ENCODE data around the gene ZNF618.

ZNF618 gene, protein sequence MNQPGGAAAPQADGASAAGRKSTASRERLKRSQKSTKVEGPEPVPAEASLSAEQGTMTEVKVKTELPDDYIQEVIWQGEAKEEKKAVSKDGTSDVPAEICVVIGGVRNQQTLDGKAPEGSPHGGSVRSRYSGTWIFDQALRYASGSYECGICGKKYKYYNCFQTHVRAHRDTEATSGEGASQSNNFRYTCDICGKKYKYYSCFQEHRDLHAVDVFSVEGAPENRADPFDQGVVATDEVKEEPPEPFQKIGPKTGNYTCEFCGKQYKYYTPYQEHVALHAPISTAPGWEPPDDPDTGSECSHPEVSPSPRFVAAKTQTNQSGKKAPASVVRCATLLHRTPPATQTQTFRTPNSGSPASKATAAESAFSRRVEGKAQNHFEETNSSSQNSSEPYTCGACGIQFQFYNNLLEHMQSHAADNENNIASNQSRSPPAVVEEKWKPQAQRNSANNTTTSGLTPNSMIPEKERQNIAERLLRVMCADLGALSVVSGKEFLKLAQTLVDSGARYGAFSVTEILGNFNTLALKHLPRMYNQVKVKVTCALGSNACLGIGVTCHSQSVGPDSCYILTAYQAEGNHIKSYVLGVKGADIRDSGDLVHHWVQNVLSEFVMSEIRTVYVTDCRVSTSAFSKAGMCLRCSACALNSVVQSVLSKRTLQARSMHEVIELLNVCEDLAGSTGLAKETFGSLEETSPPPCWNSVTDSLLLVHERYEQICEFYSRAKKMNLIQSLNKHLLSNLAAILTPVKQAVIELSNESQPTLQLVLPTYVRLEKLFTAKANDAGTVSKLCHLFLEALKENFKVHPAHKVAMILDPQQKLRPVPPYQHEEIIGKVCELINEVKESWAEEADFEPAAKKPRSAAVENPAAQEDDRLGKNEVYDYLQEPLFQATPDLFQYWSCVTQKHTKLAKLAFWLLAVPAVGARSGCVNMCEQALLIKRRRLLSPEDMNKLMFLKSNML

DNA sequence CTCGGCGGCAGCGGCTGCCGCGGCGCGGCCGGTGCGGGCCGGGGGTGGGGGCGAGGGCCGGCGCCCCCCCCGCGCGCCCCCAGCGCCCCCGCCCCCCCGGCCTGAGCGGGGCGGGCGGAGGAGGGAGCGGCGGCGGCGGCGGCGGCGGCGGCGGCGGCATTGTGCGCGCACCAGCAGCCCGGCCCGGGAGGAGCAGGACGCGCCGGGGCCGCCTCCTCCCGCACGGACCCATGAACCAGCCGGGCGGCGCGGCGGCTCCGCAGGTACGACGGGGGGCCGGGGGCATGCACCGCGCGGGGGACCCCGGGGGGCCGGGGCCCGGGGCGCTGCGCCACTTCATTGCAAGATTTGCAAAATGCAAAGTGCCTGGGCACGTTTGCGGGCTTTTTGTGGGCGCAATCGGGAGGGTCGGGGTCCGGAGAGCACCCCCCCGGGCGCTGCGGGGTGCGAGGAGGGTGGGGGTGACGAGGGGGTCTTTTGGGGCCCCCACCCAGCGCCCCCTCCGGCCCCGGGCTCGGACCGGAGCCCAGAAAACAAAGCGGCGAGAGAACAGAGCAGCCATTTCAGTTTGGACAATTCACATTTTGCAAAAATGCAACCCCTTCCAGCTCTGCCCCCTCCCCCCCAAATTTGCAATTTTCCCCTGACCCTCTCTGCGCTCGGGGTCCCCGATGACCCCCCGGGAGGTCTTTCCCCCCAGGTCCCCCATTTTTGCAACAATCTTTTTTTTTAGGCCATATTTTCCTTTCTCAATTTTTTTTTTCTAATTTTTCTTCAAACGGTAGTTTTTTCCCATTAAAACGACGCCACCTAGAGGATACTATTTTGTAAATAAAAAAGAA lies at the start of gene ZNF618:
ZNF618 (plus strand) TSS at position 159 of the 842 bp plus-strand sequence; CDS start at position 231, 72 bp downstream.
- DNase-seq (ENCODE audit: low read depth) = peak; percentile 30

DNA sequence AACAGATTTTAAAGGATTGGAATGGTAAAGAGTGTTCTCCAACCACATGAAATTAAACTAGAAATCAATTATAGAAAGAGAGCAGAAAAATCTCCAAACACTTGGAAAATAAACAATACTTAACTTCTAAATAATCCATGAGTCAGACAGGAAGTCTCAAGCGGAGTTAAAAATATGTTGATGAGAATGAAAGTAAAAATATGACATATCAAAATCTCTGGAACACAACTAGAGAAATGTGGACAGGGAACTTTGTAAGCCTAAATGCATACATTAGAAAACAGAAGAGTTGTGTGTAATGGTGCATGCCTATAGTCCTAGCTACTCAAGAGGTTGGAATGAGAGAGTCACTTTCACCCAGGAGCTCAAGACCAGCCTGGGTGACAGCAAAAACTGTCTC lies 47.9 kb upstream of the ZNF618 start:
- DNase-seq (ENCODE audit: low read depth) = peak; percentile 41

DNA sequence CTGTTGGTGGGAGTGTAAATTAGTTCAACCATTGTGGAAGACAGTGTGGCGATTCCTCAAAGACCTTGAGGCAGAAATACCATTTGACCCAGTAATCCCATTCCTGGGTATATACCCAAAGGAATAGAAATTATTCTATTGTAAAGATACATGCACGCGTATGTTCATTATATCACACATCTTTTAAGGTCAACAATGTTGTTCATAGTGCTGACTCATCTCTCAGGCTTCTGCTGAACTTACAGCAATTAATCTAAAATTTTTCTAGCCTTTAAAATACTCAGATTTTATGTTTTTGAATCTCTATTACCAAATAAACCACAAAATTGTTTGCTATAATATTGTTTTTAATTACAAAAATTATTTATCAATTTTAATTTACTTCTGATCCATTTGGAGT lies 38.8 kb upstream of the ZNF618 start:
- DNase-seq (ENCODE audit: low read depth) = peak; percentile 51

DNA sequence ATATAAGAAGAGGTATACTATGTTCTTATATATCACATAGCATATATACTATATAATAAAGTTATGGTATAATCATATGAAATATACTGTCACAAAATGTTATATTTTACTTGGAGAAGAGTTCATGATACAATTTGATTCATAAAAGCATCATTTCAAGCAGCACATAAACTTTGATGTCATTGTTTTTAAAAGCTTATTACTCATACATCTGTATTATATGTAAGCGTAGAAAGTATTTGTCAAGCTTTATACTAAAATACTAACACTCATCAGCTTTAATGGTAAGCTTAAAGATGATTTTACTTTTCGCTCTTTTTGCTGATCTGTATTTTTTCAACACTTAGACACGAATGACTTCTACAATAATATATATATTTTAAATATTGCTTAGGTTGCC lies 34.0 kb upstream of the ZNF618 start:
- DNase-seq (ENCODE audit: low read depth) = no peak

DNA sequence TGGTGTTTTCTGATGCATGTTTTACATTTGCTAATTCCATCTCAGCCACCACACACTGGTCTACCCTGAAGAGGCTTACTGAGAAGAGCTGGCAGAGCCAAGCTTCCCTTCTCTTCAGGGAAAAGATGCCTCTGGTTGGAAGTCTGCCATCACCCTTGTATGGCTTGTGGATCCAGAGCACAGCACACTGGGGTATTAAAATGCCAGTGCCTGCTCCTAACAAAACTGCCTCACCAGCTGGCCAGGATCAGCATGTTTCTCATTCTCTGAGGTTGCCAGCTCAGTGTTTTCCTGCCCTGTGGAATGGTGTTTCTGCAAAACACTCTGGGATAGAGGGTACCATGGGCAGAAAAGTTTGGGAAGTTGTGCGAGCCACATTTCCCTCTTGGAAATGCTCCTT lies 31.6 kb upstream of the ZNF618 start:
- no peak for DNase-seq (ENCODE audit: low read depth)

DNA sequence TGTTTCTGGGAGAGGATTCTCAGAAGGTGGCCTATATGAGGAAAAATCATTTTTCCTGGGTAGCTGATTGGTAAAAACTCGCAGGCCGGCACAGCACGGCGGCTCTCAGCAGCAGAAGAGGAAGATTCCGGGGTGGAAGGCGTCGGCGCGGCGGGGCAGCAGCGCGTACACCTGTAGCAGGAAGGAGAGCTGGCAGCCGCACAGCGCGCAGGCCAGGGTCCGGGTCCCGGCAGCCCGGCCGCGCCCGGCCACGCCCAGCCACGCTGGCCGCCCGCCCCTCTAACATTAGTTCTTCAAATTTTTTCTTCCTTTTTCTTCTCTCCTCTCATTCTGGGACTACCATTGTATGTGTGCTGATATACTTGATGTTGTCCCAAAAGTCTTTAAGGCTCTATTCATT lies 24.8 kb upstream of the ZNF618 start:
- no peak for DNase-seq (ENCODE audit: low read depth)

DNA sequence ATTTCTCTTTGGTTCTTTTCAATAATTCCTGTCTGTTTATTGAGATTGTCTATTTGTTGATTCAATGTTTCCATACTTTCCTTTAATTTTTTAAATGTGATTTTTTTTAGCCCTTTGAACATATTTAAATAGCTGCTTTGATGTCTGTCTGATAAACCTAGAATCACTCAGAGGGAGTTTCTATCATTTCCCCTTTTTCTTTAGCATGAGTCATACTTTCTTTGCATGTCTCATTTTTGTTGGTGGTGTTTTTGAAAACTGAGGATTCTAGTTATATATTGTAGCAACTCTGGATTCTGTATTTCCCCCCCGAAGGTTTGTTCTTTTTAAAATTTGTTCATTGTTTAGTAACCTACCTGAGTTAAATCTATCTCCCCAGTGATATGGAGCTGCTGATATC lies 24.2 kb upstream of the ZNF618 start:
- DNase-seq (ENCODE audit: low read depth) = no peak

DNA sequence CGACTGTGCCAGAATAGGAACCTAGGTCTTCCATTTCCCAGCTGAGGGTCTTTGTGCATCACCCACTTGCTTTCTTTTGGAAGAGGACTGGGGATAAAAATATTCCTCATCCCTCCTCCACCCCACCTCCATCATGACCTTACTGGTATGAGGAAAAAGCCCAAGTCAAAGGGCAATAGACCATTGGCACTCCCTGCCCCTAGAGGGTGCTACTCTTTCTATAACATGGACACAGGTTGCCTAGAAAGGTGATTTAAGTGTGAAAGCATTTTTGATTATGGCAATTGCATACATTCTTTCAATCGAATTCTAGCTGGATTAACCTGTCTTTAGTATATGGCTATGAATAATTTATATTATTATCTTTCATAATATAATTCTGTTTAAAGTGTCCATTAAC lies 22.8 kb upstream of the ZNF618 start:
- DNase-seq (ENCODE audit: low read depth) = no peak

DNA sequence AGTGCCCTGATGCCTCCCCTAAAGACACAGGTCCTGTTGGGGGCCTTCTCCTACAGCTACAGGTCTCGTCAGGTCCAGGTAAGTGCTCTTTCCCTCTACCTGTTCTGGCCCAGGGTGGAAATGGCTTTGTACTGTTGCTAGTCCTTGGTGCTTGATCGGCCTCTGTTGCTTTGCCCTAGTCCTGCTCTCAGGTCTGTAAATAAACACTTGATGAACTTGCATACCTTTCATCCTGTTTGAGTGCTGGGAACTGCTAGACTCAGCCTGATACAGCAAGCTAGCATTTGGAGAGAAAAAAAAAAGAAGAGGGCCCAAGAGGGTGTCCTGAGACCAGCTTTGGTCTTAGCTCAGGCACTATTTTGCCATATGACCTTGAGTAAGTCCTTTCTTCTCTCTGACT lies 21.8 kb upstream of the ZNF618 start:
- no peak for DNase-seq (ENCODE audit: low read depth)

DNA sequence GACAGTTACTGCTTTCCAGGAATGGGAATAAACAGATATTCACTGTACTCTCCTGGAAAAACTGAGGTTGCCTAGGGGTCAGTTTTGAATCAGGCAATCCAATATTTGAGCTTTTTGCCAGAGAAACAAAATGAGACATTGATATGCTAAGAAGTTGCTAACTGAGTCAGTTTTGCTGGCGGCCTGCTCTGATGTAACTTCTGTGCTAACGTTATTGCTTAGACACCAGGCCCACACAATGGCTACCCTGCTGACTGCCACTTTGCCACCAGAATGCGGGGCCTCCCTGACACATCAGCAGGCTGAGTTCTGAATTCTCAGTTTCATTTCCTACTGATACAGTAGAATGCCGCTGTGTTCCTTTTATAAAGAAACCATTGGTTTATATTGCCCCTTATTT lies 18.2 kb upstream of the ZNF618 start:
- DNase-seq (ENCODE audit: low read depth) = peak; percentile 16

DNA sequence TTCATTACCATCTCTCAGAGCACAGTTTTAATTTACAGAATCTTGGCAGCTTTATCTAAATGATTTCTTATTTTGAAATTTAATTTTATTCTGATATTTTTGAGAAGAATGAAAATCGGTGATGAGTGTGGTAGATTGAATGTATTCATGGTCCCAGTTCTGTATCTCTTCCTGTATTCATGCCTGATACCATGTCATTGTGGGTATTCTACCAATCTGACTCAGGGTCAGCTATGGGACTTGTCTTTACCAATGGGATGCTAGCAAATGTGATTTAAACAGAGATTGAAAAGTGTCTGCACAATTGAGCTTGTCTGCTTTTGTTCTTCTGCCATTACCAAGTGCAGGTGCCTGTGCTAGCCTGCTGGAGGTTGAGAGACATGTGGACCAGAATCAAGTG lies 17.8 kb upstream of the ZNF618 start:
- no peak for DNase-seq (ENCODE audit: low read depth)

DNA sequence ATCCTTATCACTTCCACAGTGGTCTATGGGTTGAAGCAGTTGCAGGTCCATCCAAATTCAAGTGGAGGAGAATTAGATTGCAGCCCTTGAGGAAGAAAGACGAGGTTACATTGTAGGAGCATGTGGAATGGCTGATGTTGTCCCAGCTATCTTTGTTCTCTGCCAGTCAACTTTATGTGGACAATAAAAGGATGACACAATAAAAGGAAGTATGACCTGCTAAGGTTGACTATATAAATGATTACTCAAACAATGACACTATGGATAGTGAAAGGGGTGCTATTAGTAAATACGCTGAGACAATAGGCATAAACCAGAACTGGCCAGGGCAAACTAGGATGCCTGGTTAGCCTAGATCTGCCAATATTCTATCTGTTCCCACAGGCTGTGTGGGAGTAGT lies 12.8 kb upstream of the ZNF618 start:
- DNase-seq (ENCODE audit: low read depth) = no peak

DNA sequence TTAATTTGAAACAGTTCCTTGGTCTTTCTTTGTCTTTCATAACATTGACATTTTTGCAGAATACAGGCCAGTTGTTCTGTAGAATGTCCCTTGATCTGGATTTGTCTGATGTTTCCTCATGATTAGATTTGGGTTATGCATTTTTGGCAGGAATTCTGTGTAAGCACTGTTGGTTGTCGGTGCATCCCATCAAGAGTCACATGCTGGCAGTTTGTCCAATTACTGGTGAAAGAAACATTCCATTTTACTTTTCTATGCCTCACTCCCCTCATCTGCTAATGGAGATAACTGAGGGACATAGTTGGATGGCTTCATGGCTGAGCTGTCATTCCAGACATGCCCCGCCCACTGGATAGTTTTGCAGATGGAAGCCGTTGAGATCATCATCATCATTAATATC lies 7.6 kb upstream of the ZNF618 start:
- no peak for DNase-seq (ENCODE audit: low read depth)

DNA sequence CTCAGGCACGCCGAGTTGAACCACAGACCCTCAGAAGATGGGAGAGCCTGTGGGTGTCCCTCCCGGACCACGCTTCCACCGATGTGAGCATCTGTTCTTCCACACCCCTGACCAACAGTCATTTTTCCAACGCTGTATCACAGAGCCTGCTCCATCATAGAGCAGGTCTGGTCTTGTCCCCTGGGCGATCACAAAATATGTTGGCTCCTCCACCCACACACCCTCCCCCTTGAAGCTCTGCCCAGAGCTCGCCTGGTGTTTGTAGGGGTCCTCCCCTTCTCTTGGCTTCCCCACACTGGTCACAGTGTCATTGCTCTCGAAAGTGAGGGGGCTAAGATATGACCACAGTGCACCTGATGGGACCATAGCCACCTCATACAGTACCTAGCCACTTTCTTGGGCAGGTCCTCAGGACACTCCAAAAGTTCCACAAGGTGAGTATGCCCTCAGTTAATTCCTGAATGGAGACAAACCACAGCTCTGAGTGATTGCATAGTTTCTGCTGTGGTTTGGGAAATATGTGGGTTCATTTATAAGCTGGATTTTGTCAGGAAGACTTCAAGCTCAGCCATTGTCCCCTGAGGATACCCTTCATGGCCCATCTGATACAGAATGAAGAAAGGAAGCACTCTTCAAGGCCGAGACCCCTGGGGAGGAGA lies 3.5 kb upstream of the ZNF618 start:
- no peak for DNase-seq (ENCODE audit: low read depth)

DNA sequence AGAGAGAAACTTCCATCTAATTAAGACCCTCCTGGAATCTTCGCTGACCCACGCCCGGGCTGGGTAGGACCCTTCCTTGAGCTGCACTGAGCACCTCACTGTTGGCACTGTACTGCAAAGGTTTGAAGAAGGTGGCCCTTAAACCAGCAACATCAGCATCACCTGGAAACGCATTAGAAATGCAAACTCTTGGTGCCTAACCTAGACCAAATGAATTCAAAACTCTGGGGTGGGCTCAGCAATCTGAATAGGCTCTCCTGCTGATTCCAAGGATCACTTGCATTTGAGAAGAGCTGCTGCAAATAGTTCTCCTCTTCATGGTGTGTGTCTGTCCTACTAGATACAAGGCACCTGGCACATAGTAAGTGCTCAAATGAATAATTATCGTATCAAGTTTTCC lies 2.7 kb upstream of the ZNF618 start:
- no peak for DNase-seq (ENCODE audit: low read depth)

DNA sequence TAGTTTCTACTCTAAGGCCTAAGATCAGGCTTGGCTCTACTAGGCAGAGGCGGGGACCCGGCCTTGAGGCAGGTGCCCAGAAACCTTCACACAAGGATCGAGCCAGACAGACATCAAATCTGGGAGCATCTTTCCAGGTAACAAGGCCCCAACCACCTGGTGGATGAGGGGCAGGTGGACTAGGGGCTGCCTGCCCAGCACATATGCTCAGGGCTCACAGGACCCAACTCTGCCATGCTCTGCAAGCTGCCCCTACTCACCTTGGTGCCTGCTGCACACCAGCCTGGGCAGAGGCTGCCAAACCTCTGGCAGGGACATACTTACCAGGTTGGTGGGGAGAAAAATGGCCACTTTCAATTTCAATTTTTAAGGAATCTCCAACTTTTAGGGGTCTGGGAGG lies 2.2 kb upstream of the ZNF618 start:
- no peak for DNase-seq (ENCODE audit: low read depth)

DNA sequence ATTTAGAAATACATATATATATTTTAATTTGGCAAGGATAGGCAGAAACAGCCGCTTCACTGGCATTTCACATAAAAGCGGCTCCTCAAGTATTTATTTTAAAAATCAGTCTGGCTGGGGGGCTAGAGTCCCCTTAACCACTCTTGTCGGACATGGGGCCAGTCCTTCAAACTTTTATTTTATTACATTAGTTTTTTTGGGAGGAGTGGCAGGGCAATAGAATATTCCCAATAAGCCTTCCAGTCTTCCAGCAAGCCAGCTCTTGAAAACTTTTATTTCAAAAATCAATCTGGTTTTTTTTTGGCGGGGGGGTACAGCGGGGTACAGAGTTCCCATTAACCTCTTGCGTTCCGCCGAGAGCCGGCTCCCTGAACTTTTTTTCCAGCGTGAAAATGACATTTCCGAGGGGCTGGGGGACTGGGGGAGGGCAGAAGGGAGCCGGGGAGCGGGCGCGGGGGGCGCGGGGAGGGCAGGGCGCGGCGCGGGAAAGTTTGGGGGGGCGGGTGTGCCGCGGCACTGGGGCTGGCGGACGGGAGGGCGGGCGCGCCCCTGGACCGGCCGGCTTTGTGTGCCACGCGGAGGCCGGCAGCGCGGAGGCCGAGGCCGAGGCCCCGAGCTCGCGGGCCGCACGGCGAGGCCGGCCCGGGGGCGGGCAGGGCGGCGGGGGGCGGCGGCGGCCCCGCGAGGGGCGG lies 504 bp upstream of the ZNF618 start:
- peak; percentile 23 for DNase-seq (ENCODE audit: low read depth)

DNA sequence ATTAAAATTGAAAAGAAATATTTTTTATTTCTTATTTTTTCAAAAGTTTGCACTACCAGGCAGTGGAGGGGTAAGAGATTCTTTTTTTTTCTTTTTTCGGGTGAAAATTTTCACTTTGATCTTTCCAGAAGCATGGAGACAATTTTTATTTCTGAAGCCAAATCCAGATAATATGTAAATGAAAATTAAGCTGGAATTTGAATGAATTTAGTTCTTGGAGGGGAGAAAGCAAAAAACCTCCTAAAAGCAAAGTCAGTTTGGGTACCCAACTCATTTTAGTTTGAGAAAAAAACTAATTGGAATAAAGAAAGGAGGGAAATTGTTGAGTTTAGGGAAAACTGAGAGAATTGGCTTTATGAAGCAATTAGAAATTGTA lies 872 bp downstream of the ZNF618 start:
- DNase-seq (ENCODE audit: low read depth) = no peak

DNA sequence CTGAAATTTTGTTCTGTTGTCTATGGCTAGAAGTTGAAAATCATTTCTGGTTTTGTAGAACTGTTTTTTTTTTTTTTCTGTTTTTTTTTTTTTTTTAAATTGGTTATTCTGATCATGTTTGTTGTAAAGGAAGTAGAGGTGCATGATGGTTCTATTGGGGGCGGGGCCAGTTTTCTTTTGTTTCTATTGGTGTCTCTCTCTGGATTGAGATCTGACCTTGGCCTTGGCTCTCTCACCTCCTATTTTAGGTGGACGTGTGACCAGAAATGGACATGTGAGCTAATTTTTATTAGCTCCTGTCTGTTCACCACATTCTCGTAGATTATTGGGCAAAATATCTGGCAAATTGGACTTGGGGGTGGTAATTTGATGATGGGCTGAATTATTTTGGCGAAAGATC lies 3.2 kb downstream of the ZNF618 start:
- DNase-seq (ENCODE audit: low read depth) = no peak

DNA sequence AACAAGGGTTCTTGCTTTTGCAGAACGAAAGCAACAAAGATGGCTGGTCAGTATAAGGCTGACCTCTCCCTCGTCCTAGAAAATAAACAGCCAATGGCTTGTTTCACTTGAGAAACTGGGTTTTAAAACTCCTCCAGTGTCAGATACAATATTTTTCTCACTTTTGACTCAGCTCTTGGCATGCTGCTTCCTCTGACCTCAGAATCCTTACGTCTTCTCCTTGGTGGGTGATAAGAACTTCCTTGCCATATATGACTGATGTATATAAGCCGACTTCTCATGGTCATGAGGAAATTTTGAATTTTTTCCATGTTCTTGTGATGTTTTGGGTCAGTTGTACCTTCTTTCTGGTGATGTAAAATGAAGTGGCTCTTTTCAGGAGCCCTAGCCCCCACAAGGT lies 3.8 kb downstream of the ZNF618 start:
- DNase-seq (ENCODE audit: low read depth) = peak; percentile 88

DNA sequence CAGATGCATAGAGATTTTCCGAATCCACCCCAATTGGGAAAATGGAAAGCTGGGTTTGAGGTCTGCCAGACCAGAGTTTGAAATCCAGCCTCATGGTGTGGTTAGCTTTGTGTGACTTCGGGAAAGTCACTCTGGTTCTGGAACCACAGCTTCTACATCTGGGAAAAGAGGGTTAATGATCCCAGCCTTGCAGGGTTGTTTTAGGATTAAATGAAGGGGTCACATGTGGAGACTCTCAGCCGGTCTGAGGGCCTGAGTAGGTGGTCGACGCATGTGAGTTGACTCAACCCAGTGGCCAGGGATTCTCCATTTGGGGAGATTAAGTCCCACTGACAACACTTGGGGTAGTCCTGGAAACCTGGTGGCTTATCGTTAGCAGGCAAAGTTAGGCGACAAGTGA lies 6.1 kb downstream of the ZNF618 start:
- DNase-seq (ENCODE audit: low read depth) = no peak

All from iris pigment epithelial cell (primary cell).